DND-41 (cell line): ENCODE measurements around the gene PWWP2B.

Source experiments
- CTCF ChIP-seq: IDR thresholded peaks from 2 replicates; pipeline ENCODE4 v1.5.1; 2012; ENCODE audit warnings: borderline replicate concordance, low read length, moderate library complexity, mild to moderate bottlenecking; ENCODE audit not compliant: poor library complexity, severe bottlenecking; ENCODE audit errors: extremely low read depth
- EZH2 ChIP-seq: IDR thresholded peaks from 3 replicates; pipeline ENCODE4 v1.6.1; 2012; ENCODE audit warnings: borderline replicate concordance, low read depth, mild to moderate bottlenecking, moderate library complexity, low read length, inconsistent platforms; ENCODE audit not compliant: severe bottlenecking

- TF ChIP-seq CTCF (no peak), EZH2 (no peak)
Observed at GRCh38 chr10:132384618-132385388, 12.2 kb upstream of the PWWP2B start.
